ENCODE results near the gene WDR75. TPM values are rescaled to one million over a fixed set of nuclear protein-coding genes. Genes with fewer than 3 reads are reported as not detected.
"Not testable (repeated sequence)": the region's sequence is repeated elsewhere in the genome, so short reads cannot be mapped to it uniquely, and the experiment has no call there.

Gene WDR75
- total RNA-seq, 1 donor from 2014 or later, result 46.8 TPM

GRCh38 chr2:189466046-189466445 lies 24.8 kb downstream of the WDR75 start:
- no peak for DNase-seq (ENCODE audit: low read depth)
- H3K27me3 ChIP-seq (ENCODE audit: control insufficient read depth, insufficient read depth, low read length), result no peaks in the 10 kb centered on the region
- H3K36me3 ChIP-seq (ENCODE audit: control insufficient read depth, insufficient read depth, low read length), result peaks cover 1% of the 10 kb centered on the region
- no peak for TF ChIP-seq CTCF (IDR thresholded peaks at IDR 0.05; ENCODE audit: insufficient read depth, low read length, poor library complexity, severe bottlenecking)
- H3K4me3 ChIP-seq (ENCODE audit: low read depth, low read length), result no peak overlapping the region

GRCh38 chr2:189466656-189467055 lies 25.4 kb downstream of the WDR75 start:
- H3K36me3 ChIP-seq (ENCODE audit: control insufficient read depth, insufficient read depth, low read length), result peaks cover 1% of the 10 kb centered on the region
- DNase-seq (ENCODE audit: low read depth), result no peak
- TF ChIP-seq CTCF (IDR thresholded peaks at IDR 0.05; ENCODE audit: insufficient read depth, low read length, poor library complexity, severe bottlenecking), result peak; percentile 57
- no peaks in the 10 kb centered on the region for H3K27me3 ChIP-seq (ENCODE audit: control insufficient read depth, insufficient read depth, low read length)
- H3K4me3 ChIP-seq (ENCODE audit: low read depth, low read length), result no peak overlapping the region

DNA sequence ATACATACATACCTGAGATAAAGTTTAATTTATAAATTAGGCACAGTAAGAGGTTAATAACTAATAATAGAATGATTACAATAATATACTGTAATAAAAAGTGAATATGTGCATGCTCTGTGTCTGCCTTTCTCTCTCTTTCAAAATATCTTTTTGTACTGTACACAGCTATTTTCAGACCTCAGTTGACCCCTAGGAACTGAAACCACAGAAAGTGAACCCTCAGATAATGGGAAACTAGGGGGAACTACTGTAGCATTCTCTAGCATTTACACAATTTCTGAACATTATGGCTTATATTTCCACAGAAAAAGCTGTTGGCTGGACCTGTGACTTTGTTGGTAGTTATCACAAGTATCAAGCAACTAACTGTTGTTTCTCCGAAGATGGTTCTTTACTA lies 25.9 kb downstream of the WDR75 start:
- no peaks in the 10 kb centered on the region for H3K27me3 ChIP-seq (ENCODE audit: control insufficient read depth, insufficient read depth, low read length)
- TF ChIP-seq CTCF (IDR thresholded peaks at IDR 0.05; ENCODE audit: insufficient read depth, low read length, poor library complexity, severe bottlenecking), result no peak
- DNase-seq (ENCODE audit: low read depth), result no peak
- H3K36me3 ChIP-seq (ENCODE audit: control insufficient read depth, insufficient read depth, low read length), result peaks cover 1% of the 10 kb centered on the region
- no peak overlapping the region for H3K4me3 ChIP-seq (ENCODE audit: low read depth, low read length)

DNA sequence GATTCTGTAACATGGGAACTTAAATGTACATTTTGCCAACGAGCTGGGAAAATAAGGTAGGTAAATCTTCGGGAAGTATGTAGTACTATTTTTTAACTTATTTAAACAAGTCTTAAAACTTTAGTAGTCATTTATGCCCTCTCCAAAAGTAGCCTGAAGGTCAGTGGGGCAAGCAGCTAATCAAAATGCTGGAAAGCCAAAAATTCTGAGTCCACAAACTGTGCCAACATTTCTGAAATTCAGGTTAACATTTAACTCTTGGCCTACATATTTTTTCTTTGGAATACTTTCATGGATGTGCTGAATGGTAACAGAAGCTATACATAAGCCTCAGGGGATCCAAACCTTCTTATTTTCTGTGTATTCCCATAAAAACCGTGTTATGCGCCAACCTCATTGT lies 26.3 kb downstream of the WDR75 start:
- H3K27me3 ChIP-seq (ENCODE audit: control insufficient read depth, insufficient read depth, low read length), result no peaks in the 10 kb centered on the region
- no peak for TF ChIP-seq CTCF (IDR thresholded peaks at IDR 0.05; ENCODE audit: insufficient read depth, low read length, poor library complexity, severe bottlenecking)
- no peak for DNase-seq (ENCODE audit: low read depth)
- H3K36me3 ChIP-seq (ENCODE audit: control insufficient read depth, insufficient read depth, low read length), result peaks cover 1% of the 10 kb centered on the region
- no peak overlapping the region for H3K4me3 ChIP-seq (ENCODE audit: low read depth, low read length)

DNA sequence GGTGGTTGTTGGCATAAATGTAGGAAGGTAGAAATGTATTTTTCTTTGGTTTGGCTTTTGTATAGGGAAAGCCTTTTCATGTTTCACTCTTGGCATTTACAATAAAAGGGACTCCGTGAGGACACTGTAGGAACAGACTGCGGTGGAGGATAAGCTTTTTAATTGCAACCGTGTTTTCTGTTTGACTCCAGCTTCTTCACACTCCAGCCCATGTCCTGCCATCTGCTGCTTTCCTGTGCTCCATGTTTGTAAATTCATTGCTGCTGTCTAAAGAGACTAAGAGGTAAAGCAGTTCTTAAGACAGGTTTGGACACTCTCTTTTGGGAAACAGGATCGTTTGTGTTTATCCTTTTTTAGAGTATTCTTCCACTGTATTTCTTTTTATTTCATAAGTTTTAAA lies 33.3 kb downstream of the WDR75 start:
- Histone ChIP-seq H3K27me3 (ENCODE audit: control insufficient read depth, insufficient read depth, low read length) (no peaks in the 10 kb centered on the region), H3K36me3 (ENCODE audit: control insufficient read depth, insufficient read depth, low read length) (no peaks in the 10 kb centered on the region), H3K4me3 (ENCODE audit: low read depth, low read length) (no peak overlapping the region)
- no peak for TF ChIP-seq CTCF (IDR thresholded peaks at IDR 0.05; ENCODE audit: insufficient read depth, low read length, poor library complexity, severe bottlenecking)
- DNase-seq (ENCODE audit: low read depth), result no peak

GRCh38 chr2:189477756-189478155 lies 36.5 kb downstream of the WDR75 start:
- no peak overlapping the region for H3K4me3 ChIP-seq (ENCODE audit: low read depth, low read length)
- DNase-seq (ENCODE audit: low read depth), result no peak
- no peaks in the 10 kb centered on the region for H3K27me3 ChIP-seq (ENCODE audit: control insufficient read depth, insufficient read depth, low read length)
- no peak for TF ChIP-seq CTCF (IDR thresholded peaks at IDR 0.05; ENCODE audit: insufficient read depth, low read length, poor library complexity, severe bottlenecking)
- no peaks in the 10 kb centered on the region for H3K36me3 ChIP-seq (ENCODE audit: control insufficient read depth, insufficient read depth, low read length)

GRCh38 chr2:189478289-189478688 lies 37.0 kb downstream of the WDR75 start:
- not testable (repeated sequence) for H3K27me3 ChIP-seq (ENCODE audit: control insufficient read depth, insufficient read depth, low read length); DNase-seq (ENCODE audit: low read depth); H3K4me3 ChIP-seq (ENCODE audit: low read depth, low read length); H3K36me3 ChIP-seq (ENCODE audit: control insufficient read depth, insufficient read depth, low read length)

Data from kidney epithelial cell (primary cell).